GM18867 (cell line): ENCODE measurements around the gene MUSTN1.

Experiments used
- ATAC-seq: cut with Tn5 transposase; IDR thresholded peaks from one replicate; pipeline ENCODE4 v1.9.1; 2021; ENCODE audit warnings: mild to moderate bottlenecking, moderate library complexity; ENCODE audit not compliant: unreplicated experiment

MUSTN1 gene

DNA sequence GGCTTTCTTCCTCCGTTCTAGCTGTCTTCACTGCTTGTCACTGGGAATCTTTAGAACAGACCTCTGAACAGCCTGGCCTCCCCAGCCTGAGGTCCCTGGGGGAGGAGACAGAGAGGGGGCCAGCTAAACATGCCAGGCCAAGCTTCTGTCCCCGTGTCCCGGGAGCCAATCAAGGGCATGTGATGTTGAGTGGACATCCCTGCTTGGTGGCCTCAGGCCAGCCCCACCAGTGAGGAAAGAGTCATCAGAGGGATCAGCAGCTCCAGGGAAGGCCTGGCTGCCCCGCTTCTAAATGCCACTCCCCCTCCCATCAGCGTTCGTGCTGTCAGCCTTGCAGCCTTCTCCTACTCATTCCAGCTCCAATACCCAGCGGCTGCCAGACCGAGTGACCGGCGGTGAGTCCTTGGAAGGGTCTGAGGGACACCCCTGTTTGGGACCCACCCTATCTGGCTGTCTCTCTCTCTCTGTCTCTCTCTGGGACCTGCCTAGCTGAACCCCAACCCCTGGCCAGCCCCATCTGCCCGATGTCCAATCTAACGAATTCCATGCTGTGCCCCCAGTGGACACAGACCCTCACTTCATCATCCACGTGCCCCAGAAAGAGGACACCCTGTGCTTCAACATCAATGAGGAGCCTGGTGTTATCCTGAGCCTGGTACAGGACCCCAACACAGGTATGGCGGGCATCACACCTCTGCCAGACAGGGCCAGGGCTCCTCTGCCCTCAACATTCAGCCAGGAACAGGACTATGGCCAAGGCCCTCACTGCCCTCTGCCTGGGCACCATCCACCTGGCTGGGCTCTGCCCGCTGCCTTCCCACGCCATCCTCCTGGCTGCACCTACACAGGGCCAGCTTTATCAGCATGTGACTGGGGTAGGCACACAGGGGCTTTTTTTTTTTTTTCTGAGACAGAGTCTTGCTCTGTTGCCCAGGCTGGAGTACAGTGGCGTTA lies 46.9 kb downstream of the MUSTN1 start:
- ATAC-seq, result no peak

DNA sequence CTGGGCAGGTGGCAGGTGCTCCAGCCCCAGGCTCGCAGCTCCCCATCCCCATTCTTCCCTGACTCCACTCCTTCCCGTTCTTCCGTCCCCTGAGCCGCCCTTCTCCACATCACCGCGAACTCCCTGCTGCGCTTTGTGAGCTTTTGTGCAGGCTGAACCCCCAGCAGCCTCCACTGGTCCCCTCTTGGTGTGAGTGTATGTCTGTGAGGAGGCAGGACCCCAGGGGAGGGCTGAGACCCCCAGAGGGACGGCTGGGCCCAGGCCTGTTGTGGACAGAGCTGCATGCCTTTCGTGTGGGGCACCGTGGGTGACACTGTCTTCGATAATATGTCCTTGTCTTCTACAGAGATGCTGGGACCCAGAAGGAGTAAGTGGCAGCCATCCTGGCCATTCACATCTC lies 47.6 kb downstream of the MUSTN1 start:
- ATAC-seq, result no peak

DNA sequence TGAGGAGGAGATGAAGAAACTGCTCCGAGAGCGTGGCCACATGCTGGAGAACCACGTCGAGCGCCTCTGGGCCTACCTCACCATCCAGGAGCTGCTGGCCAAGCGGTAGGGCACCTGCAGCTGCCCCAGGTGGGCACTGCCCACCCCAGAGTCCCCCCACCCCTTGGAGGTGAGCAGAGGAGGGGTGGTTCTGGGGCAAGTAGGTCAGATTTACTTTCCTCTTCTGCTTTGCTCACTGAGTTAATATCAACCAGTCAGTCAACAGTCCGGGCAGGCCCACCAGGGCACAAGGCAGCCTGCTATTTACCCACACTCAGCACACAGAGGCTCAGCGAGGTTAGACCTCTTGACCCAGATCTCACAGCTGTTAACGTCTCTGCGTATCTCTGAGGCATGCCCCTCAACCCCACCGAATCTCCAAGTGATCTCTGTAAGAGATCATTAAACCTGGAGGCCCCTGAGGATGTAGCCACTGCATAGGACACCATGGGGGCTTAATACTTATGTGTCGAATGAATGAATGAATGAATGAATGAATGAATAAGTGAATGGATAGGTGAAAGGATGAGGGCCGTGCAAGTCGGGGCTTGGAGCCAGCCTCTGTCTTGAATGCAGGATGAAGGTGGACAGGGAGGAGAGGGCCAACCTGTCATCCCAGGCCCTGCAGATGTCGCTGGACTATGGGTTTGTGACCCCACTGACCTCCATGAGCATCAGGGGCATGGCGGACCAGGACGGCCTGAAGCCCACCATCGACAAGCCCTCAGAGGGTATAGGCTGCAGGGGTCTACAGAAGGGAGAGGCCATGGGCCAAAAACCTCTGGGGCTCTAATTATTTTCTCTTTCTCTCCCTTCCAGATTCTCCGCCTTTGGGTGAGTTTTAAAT lies 48.2 kb downstream of the MUSTN1 start:
- no peak for ATAC-seq

DNA sequence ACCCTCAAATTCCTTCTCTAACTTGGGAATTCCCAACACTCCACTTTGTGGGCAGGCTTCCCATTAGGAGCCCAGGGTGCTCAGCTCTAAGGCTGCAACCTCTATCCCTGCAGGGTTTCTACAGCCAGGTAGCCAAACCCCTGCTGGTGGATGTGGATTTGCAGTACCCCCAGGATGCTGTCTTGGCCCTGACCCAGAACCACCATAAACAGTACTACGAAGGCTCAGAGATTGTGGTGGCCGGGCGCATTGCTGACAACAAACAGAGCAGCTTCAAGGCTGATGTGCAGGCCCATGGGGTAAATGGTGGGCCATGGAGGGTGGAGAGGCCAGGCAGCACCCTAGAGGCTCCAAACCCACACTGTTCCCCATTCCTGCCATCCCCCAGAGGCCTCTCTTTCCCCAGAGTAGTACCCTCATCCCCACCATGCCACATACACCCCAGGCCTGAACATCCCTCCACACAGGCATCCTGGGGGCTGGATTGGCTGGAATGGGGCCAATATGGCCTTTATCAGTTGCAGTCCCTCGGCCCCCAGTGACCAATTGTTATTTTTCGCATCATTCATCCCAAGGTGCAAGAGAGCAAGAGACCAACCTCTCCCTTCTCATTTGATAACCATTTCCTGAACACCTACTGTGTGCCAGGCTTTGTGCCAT lies 49.8 kb downstream of the MUSTN1 start:
- no peak for ATAC-seq

DNA sequence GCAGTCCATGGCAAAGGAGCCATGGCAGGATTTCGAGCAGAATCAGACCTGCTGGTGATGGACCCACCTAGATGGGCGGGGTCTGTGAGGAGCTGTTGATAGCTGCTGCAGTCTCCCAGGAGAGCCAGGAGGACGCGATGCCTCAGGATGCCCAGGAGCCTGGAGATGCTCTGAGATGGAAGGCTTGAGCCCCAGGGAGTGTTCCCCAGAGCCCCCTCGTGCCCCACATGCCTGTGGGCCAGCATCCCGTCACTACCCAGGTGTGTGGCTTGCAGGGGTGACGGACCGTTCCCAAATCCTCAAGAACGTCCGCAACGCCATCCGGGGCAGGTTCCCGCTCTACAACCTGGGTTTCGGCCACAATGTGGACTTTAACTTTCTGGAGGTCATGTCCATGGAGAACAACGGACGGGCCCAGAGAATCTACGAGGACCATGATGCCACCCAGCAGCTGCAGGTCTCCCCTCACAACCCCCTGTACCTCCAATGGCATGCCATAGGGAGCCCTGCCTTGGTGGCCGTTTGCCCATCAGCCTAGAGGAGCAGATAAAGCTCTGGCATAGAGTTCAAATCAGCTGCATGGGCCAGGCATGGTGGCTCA lies 50.7 kb downstream of the MUSTN1 start:
- ATAC-seq, result no peak

DNA sequence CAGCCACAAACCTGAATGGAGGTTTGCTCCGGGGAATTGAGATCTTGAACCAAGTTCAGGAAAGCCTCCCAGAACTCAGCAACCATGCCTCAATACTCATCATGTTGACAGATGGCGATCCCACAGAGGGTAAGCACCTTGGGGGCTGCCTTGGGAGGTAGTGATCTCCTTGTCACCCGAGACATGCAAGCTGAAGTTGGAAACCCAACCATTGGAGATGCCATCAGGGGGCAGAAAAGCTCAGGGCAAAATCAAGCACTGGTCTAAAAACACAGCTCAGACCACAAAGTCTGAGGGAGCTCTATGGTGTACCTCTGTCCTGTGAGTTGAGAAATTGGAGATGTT lies 51.6 kb downstream of the MUSTN1 start:
- ATAC-seq, result no peak
